HS-27A (cell line): ENCODE measurements around the gene NOTCH1.
"Not testable (repeated sequence)": the region's sequence is repeated elsewhere in the genome, so short reads cannot be mapped to it uniquely, and the experiment has no call there.

Source experiments
- DNase-seq: peaks from one replicate; pipeline ENCODE4 v3.0.0-alpha.2; 2012; ENCODE audit warnings: low read depth, missing footprints

The NOTCH1 gene

GRCh38 chr9:136545965-136546696 is at the start of gene NOTCH1:
Gene NOTCH1, minus strand, starts transcription at chr9:136546048. Its CDS starts 262 bp downstream, at chr9:136545786.
- no peak for DNase-seq

- DNase-seq, result no peak
These were observed 48.6 kb upstream of the NOTCH1 start for GRCh38 chr9:136594492-136594891.

GRCh38 chr9:136593581-136593980 is 47.7 kb upstream of the NOTCH1 start:
- no peak for DNase-seq

GRCh38 chr9:136592666-136593065 is 46.8 kb upstream of the NOTCH1 start:
- DNase-seq, result no peak

GRCh38 chr9:136590821-136591752 is 45.2 kb upstream of the NOTCH1 start:
- DNase-seq, result no peak

- no peak for DNase-seq
These were observed 44.2 kb upstream of the NOTCH1 start for GRCh38 chr9:136589766-136590763.

GRCh38 chr9:136588663-136589464 is 43.0 kb upstream of the NOTCH1 start:
- no peak for DNase-seq

- no peak for DNase-seq
These were observed 42.3 kb upstream of the NOTCH1 start for GRCh38 chr9:136587944-136588662.

GRCh38 chr9:136587145-136587943 is 41.5 kb upstream of the NOTCH1 start:
- DNase-seq, result no peak

GRCh38 chr9:136586391-136586953 is 40.6 kb upstream of the NOTCH1 start:
- DNase-seq, result no peak

GRCh38 chr9:136585531-136586120 is 39.8 kb upstream of the NOTCH1 start:
- no peak for DNase-seq

- no peak for DNase-seq
These were observed 39.1 kb upstream of the NOTCH1 start for GRCh38 chr9:136584934-136585333.

GRCh38 chr9:136584401-136584932 is 38.6 kb upstream of the NOTCH1 start:
- DNase-seq, result no peak

- DNase-seq, result no peak
These were observed 37.3 kb upstream of the NOTCH1 start for GRCh38 chr9:136582977-136583735.

- DNase-seq, result no peak
These were observed 36.0 kb upstream of the NOTCH1 start for GRCh38 chr9:136581614-136582447.

GRCh38 chr9:136579650-136580219 is 33.9 kb upstream of the NOTCH1 start:
- not testable (repeated sequence) for DNase-seq
